GM03348 (cell line): ENCODE data around the gene COL24A1.

Source experiments
- DNase-seq: peaks from one replicate; pipeline ENCODE4 v3.0.0; 2012; ENCODE audit warnings: low spot score

The COL24A1 gene

GRCh38 chr1:85683292-85684025 lies 473.1 kb downstream of the COL24A1 start:
- DNase-seq: peak; percentile 20

GRCh38 chr1:85681087-85681486 lies 475.5 kb downstream of the COL24A1 start:
- DNase-seq: peak; percentile 26
